Mucosa of stomach (tissue), 1 donor: ENCODE data around the gene RPS6KA3.

Experiments
- H3K27me3 ChIP-seq: one replicate; pipeline ENCODE4 v1.7.0; 2013; ENCODE audit warnings: mild to moderate bottlenecking, low read length; ENCODE audit not compliant: control insufficient read depth, insufficient read depth
- H3K36me3 ChIP-seq: one replicate; pipeline ENCODE4 v1.7.0; 2013; ENCODE audit warnings: low read length; ENCODE audit not compliant: control insufficient read depth, insufficient read depth
- H3K4me1 ChIP-seq: one replicate; pipeline ENCODE4 v1.7.0; 2013; ENCODE audit warnings: mild to moderate bottlenecking, low read length; ENCODE audit not compliant: control insufficient read depth, insufficient read depth
- H3K4me3 ChIP-seq: one replicate; pipeline ENCODE4 v1.7.0; 2013; ENCODE audit warnings: low read length
- H3K9ac ChIP-seq: one replicate; pipeline ENCODE4 v1.7.0; 2013; ENCODE audit warnings: mild to moderate bottlenecking, low read length, moderate library complexity
- H3K9me3 ChIP-seq: one replicate; pipeline ENCODE4 v1.7.0; 2013; ENCODE audit warnings: mild to moderate bottlenecking, low read length, moderate library complexity; ENCODE audit not compliant: control insufficient read depth
- donor health status: Pancreatic carcinoma.

The RPS6KA3 gene

DNA sequence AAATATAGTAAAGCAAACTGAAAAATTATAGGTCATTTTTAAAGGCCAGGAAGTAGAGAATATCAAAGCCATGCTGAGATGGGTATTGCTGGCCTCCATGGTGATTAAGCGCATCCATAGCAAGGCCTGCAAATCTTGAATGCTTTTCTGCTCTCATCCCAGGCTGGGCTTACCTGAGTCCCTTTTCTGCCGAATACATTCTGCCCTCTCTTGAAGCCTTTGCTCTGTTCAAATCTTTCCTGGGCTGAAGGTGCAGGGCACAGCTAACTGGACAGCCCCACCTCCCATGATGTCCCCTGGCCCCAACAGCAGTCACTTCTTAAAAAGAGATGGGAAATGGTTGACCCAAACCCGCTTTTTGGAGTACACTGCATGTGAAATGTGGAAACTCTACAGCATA is 115.0 kb downstream of the RPS6KA3 start:
- no peaks in the 10 kb centered on the region for H3K36me3 ChIP-seq

DNA sequence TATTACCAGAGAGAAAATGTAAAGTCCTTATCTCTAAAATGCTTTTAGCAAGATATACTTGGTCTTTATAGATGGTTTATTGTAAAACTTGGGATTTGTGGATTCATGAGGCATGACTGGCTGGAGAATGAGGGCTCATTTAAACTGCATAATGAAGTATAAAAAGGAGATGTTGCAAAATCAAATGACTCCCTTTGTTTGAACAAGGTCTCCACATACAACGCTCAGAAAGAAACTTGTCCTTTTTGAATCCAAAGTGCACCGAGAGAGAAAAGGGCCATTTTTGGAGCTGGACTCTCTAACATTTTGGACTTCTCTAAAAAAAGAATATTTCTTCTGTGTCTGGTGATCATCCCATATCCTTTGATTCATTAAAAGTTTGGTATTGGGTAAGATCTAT is 117.4 kb downstream of the RPS6KA3 start:
- Histone ChIP-seq H3K9me3 (no peaks in the 10 kb centered on the region), H3K9ac (no peak overlapping the region), H3K27me3 (no peaks in the 10 kb centered on the region), H3K36me3 (no peaks in the 10 kb centered on the region), H3K4me3 (no peak overlapping the region), H3K4me1 (no peaks in the 10 kb centered on the region)

More for the DNA sequence above, 115.0 kb downstream of the RPS6KA3 start:
- Histone ChIP-seq H3K4me3 (no peak overlapping the region), H3K9ac (no peak overlapping the region), H3K27me3 (no peaks in the 10 kb centered on the region), H3K9me3 (no peaks in the 10 kb centered on the region), H3K4me1 (no peaks in the 10 kb centered on the region)

DNA sequence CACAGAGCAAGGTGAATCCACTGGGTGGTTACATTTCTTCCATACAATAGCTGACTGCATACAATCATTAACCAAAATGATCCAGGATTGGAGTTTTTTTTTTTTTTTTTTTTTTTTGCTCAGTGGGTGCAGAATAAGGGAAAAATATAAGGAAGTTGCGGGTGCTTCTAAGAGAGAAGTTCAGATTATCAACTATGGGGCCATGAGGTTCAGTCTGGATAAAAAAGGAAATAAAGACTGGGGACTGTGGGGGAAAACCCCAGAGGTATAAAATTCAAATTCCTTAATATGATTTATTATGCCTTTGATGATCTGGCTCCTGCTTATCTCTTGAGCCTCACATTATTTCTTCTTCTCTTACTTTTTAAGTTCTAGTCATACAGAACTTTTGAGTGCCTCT is 119.1 kb downstream of the RPS6KA3 start:
- no peaks in the 10 kb centered on the region for H3K36me3 ChIP-seq
- H3K9ac ChIP-seq = no peak overlapping the region
- no peaks in the 10 kb centered on the region for H3K4me1 ChIP-seq
- no peak overlapping the region for H3K4me3 ChIP-seq
- no peaks in the 10 kb centered on the region for H3K9me3 ChIP-seq
- H3K27me3 ChIP-seq = no peaks in the 10 kb centered on the region

- Histone ChIP-seq H3K4me3 (no peak overlapping the region), H3K4me1 (no peaks in the 10 kb centered on the region), H3K9me3 (no peaks in the 10 kb centered on the region), H3K36me3 (no peaks in the 10 kb centered on the region), H3K9ac (no peak overlapping the region), H3K27me3 (no peaks in the 10 kb centered on the region)
These were observed 122.2 kb downstream of the RPS6KA3 start for GRCh38 chrX:20144491-20144890.

DNA sequence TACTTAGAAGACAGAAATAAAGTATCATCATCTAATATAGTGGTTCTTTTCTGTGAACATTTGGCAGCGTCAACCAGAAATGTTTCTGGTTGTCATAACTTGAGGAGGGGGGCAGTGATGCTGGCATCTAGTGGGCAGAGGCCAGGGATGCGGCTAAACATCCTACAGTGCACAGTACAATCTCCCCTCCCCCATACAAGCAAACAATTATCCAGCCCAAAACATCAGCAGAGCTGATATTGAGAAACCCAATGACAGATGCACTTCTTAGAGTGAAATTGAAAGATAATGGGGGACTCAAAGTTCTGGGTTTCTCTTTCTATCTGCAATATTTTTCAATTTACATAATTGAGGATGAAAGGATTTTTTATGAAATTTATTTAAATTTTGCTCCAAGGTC is 123.1 kb downstream of the RPS6KA3 start:
- Histone ChIP-seq H3K9me3 (no peaks in the 10 kb centered on the region), H3K9ac (no peak overlapping the region), H3K4me1 (no peaks in the 10 kb centered on the region), H3K27me3 (no peaks in the 10 kb centered on the region), H3K4me3 (no peak overlapping the region), H3K36me3 (no peaks in the 10 kb centered on the region)

- Histone ChIP-seq H3K36me3 (no peaks in the 10 kb centered on the region), H3K9ac (no peak overlapping the region), H3K4me1 (no peaks in the 10 kb centered on the region), H3K27me3 (no peaks in the 10 kb centered on the region), H3K9me3 (no peaks in the 10 kb centered on the region), H3K4me3 (no peak overlapping the region)
These were observed 123.6 kb downstream of the RPS6KA3 start for GRCh38 chrX:20143111-20143510.

DNA sequence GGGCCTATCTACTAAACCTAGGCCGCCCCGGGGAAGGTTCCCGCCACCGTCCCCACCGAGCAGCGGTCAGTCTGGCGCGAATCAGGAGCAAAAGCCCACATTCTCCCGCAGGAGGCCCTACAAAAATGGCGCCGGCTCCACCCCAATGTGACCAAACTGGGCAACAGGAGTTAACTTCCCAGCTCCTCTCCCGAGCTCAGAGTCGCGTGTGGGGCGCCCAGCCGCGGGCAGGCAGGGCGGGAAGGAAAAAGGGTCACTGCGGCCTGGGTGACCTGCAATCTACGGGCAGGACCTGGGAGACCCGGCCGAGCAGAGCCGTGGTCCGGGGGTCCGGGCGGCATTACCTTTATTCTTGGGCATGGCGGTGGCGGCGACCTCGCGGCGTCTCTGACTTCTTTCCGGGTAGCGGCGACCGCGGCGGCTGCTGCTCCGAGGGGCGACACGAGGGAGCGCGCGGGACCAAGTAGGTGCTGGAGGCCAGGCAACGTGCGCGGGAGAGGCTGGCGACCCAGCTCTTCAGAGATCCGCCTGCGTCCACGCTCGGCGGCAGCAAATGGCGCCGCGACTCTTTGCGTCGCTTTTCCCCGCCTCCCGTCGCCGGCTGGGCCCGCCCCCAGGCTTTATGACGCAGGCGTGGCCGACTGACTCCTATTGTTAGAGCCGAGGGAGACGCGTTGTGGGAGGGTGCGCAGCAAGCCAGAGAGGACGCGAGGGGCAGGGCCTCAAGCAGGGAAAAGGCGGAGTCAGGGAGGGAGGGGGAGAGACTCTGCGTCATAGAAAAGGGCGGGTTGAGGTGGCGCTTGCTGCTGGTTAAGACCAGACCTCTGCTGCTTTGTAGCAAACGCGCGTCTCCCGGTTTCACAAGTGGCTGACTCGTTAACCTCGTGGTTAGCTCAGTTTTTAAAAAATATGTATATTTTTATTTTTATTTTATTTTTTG is 125.2 kb downstream of the RPS6KA3 start, which contains the start of gene EIF1AX:
TSS of gene EIF1AX (minus strand) at position 558 of the 940 bp plus-strand sequence. CDS start at position 360, 198 bp downstream.
- Histone ChIP-seq H3K4me1 (no peaks in the 10 kb centered on the region), H3K27me3 (no peaks in the 10 kb centered on the region), H3K36me3 (no peaks in the 10 kb centered on the region), H3K9me3 (no peaks in the 10 kb centered on the region), H3K4me3 (peak within 1 kb of the TSS; percentile 67), H3K9ac (peak within 1 kb of the TSS; percentile 89)

GRCh38 chrX:20140420-20140819 is 126.3 kb downstream of the RPS6KA3 start:
- Histone ChIP-seq H3K9ac (peak overlapping the region; percentile 31), H3K4me1 (no peaks in the 10 kb centered on the region), H3K9me3 (no peaks in the 10 kb centered on the region), H3K4me3 (no peak overlapping the region), H3K27me3 (no peaks in the 10 kb centered on the region), H3K36me3 (no peaks in the 10 kb centered on the region)

- H3K9me3 ChIP-seq = no peaks in the 10 kb centered on the region
These were observed 126.7 kb downstream of the RPS6KA3 start for GRCh38 chrX:20139966-20140365.

DNA sequence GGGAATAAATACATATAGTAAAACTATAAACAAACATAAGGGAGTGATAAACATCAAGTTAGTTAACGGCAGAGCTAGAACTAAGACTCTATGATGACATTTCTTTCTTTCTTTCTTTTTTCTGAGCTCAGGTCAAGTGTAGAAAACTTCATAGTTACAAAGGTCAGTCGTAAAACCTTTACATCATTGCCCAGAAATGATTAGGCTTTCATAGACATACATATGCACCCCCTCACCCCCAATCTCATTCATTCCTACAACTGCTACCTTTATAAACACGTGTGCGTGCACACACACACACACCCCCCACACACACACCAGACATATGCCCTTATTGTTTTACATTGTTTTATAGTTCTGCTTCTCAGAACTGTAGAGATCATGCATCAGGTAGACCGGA is 130.8 kb downstream of the RPS6KA3 start:
- Histone ChIP-seq H3K9me3 (no peaks in the 10 kb centered on the region), H3K36me3 (no peaks in the 10 kb centered on the region), H3K4me3 (no peak overlapping the region), H3K9ac (no peak overlapping the region), H3K4me1 (no peaks in the 10 kb centered on the region), H3K27me3 (no peaks in the 10 kb centered on the region)

More at GRCh38 chrX:20139966-20140365, 126.7 kb downstream of the RPS6KA3 start:
- no peaks in the 10 kb centered on the region for H3K27me3 ChIP-seq
- H3K9ac ChIP-seq = peak overlapping the region; percentile 31
- no peaks in the 10 kb centered on the region for H3K4me1 ChIP-seq
- no peaks in the 10 kb centered on the region for H3K36me3 ChIP-seq
- H3K4me3 ChIP-seq = no peak overlapping the region

GRCh38 chrX:20132666-20133065 is 134.0 kb downstream of the RPS6KA3 start:
- Histone ChIP-seq H3K9ac (no peak overlapping the region), H3K4me3 (no peak overlapping the region), H3K9me3 (no peaks in the 10 kb centered on the region), H3K36me3 (no peaks in the 10 kb centered on the region), H3K4me1 (no peaks in the 10 kb centered on the region), H3K27me3 (no peaks in the 10 kb centered on the region)

DNA sequence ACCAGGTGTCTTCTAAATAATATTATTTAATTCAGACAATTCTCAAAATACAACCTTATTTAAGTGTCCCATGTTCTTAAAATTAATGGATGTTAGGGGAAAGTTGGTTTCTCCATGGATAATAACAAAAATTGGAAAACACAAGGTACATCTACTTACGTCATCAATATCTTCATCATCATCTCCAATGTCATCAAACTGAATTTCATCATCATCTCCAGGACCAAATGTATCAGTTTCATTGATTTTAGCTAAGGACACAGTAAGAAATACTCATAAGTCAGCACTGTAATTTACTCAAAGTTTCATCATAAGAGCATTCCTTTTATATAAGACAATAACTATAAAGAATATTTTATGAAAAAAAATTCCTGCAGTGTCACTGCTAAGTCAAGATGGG is 136.4 kb downstream of the RPS6KA3 start:
- no peaks in the 10 kb centered on the region for H3K36me3 ChIP-seq
- no peak overlapping the region for H3K9ac ChIP-seq
- no peaks in the 10 kb centered on the region for H3K9me3 ChIP-seq
- no peak overlapping the region for H3K4me3 ChIP-seq
- no peaks in the 10 kb centered on the region for H3K27me3 ChIP-seq
- no peaks in the 10 kb centered on the region for H3K4me1 ChIP-seq
